IPS-18c (cell line): ENCODE measurements around the gene SLC5A11.
"Not testable (repeated sequence)": the region's sequence is repeated elsewhere in the genome, so short reads cannot be mapped to it uniquely, and the experiment has no call there.

Source experiments
- H3K4me3 ChIP-seq: 2 replicates; pipeline ENCODE4 v1.7.0; 2013; ENCODE audit warnings: low read depth, mild to moderate bottlenecking, low read length, moderate library complexity; ENCODE audit not compliant: insufficient read depth
- H3K9me3 ChIP-seq: one replicate; pipeline ENCODE4 v1.6.1; 2013; ENCODE audit warnings: mild to moderate bottlenecking, low read length, moderate library complexity; ENCODE audit not compliant: control insufficient read depth, insufficient read depth

SLC5A11 gene

GRCh38 chr16:24851700-24852099 is 5.9 kb downstream of the SLC5A11 start:
- H3K4me3 ChIP-seq = no peak overlapping the region
- H3K9me3 ChIP-seq = no peaks in the 10 kb centered on the region

DNA sequence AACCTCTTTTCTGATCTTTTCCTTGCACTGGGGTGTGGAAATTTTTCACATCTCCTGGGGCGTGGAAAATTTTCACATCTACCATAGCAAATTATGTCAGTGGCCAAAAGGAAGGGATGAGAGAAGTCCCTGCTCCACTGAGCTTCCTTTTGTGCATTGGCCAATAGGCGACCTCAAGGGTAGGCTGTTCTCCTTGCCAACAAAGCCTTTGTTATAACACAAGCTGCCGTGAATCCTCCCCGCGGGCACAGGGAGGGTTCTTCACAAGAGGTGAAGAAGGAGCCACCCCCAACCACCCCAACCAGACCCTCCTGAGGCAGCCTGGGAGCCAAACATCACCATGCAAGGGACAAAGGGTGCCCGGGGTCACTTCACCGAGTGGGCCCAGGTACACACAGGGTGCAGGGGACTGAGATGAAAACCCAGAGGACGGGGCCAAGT is 6.5 kb downstream of the SLC5A11 start:
- Histone ChIP-seq H3K4me3 (no peak overlapping the region), H3K9me3 (no peaks in the 10 kb centered on the region)

- H3K4me3 ChIP-seq = no peak overlapping the region
- H3K9me3 ChIP-seq = no peaks in the 10 kb centered on the region
Observed at GRCh38 chr16:24853169-24853824, 7.5 kb downstream of the SLC5A11 start.

- Histone ChIP-seq H3K9me3 (no peaks in the 10 kb centered on the region), H3K4me3 (no peak overlapping the region)
Observed at GRCh38 chr16:24853830-24854229, 8.1 kb downstream of the SLC5A11 start.

GRCh38 chr16:24854607-24855171 is 8.9 kb downstream of the SLC5A11 start:
- H3K9me3 ChIP-seq = no peaks in the 10 kb centered on the region
- H3K4me3 ChIP-seq = no peak overlapping the region

DNA sequence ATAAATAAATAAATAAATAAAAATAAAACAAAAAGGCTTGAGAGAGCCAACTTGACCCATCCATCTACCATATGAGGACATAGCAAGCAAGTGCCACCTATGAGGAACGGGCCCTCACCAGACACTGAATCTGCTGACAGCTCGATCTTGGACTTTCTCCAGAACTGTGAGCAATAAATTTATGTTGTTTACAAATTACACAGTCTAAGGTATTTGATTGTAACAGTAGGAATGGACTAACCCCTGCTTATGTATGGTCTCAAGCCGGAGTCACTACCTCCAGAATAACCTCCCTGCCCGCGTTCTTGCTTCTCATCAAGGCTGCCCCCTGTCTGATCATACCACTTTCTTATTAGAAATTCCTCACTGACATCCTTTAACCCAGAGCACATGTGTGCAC is 9.9 kb downstream of the SLC5A11 start:
- H3K4me3 ChIP-seq = no peak overlapping the region
- no peaks in the 10 kb centered on the region for H3K9me3 ChIP-seq

DNA sequence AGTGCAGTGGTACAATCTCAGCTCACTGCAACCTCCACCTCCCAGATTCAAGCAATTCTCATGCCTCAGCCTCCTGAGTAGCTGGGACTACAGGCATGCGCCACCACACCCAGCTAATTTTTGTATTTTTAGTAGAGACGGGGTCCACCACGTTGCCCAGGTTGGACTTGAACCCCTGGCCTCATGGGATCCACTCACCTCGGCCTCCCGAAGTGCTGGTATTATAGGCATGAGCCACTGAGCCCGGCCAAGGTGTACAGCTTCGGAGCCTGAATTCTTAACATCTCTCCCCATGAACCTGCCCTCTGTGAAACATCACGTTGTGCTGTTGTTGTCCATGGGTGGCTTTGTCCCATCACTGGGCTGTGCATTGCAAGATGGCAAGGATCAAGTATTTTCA is 11.1 kb downstream of the SLC5A11 start:
- H3K9me3 ChIP-seq, H3K4me3 ChIP-seq: not testable (repeated sequence)

- H3K9me3 ChIP-seq = no peaks in the 10 kb centered on the region
- H3K4me3 ChIP-seq = no peak overlapping the region
Observed at GRCh38 chr16:24858219-24859041, 12.7 kb downstream of the SLC5A11 start.

GRCh38 chr16:24861461-24861860 is 15.7 kb downstream of the SLC5A11 start:
- no peaks in the 10 kb centered on the region for H3K9me3 ChIP-seq
- H3K4me3 ChIP-seq = no peak overlapping the region

DNA sequence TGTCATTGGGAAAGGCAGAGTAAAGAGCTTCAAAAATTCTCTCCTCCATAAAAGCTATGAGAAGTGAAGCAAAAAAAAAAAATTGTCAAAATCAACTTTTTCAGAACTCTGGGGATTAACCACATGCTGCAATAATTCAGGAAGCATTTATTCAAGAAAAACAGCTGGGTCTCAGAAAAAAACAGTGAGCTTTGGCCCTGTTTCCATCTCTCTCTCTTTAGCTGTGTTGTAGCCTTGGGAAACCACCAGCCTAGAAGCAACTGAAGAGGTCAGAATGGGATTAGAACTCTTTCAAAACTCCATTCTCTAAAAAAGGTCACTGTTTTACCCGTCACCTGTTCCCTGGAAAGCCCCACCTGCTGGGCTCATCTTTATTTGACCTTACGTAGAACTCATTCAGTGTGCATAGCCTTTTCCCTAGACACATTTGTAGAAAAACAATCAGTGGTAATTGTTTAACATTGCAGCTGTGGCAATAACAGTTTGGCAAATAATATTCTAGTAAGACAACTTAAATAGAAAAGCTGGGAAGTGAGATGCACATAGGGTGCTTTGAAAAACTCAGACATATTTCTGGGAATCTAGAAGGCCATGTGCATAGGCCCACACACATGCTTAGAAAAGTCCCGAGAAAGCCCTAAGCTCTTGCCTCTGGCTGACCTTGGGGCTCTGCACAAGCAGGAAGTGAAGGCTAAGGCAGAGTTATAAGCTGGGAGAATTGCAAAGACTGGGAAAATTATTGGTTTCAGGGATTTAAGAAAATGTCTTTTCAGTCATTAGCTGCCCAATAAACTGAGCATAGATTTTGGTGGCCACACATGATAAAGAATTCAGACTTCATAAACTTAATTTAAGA is 18.0 kb downstream of the SLC5A11 start:
- H3K9me3 ChIP-seq = no peaks in the 10 kb centered on the region

GRCh38 chr16:24869033-24869432 is 23.3 kb downstream of the SLC5A11 start:
- H3K4me3 ChIP-seq = no peak overlapping the region
- no peaks in the 10 kb centered on the region for H3K9me3 ChIP-seq

More for the DNA sequence above, 18.0 kb downstream of the SLC5A11 start:
- no peak overlapping the region for H3K4me3 ChIP-seq

GRCh38 chr16:24871891-24872290 is 26.1 kb downstream of the SLC5A11 start:
- H3K9me3 ChIP-seq = no peaks in the 10 kb centered on the region
- no peak overlapping the region for H3K4me3 ChIP-seq

DNA sequence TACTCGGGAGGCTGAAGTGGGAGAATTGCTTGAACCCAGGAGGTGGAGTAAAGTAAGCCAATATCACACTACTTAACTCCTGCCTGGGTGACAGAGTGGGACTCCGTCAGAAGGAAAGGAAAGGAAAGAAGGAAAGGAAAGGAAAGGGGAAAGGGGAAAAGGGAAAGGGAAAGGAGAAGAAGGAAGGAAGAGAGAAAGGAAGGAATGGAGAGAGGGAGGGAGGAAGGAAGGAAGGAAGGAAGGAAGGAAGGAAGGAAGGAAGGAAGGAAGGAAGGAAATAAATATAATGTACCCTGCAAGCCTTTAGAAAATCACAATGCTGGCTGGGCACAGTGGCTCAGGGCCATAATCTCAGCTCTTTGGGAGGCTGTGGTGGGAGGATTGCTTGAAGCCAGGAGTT is 27.3 kb downstream of the SLC5A11 start:
- H3K9me3 ChIP-seq = no peaks in the 10 kb centered on the region
- no peak overlapping the region for H3K4me3 ChIP-seq

GRCh38 chr16:24875466-24875865 is 29.7 kb downstream of the SLC5A11 start:
- Histone ChIP-seq H3K4me3 (no peak overlapping the region), H3K9me3 (no peaks in the 10 kb centered on the region)

GRCh38 chr16:24876231-24876630 is 30.5 kb downstream of the SLC5A11 start:
- H3K9me3 ChIP-seq = no peaks in the 10 kb centered on the region
- H3K4me3 ChIP-seq = no peak overlapping the region

- H3K4me3 ChIP-seq = no peak overlapping the region
- no peaks in the 10 kb centered on the region for H3K9me3 ChIP-seq
Observed at GRCh38 chr16:24879684-24880083, 33.9 kb downstream of the SLC5A11 start.

GRCh38 chr16:24883714-24884151 is 38.0 kb downstream of the SLC5A11 start:
- no peaks in the 10 kb centered on the region for H3K9me3 ChIP-seq
- no peak overlapping the region for H3K4me3 ChIP-seq
